ENCODE data around the gene ADPRHL1. TPM values are rescaled to one million over a fixed set of nuclear protein-coding genes. Genes with fewer than 3 reads are reported as not detected.

ADPRHL1 gene
- total and polyA plus RNA-seq, 7 donors: 1.2 to 7.8 (median 4.2) TPM

DNA sequence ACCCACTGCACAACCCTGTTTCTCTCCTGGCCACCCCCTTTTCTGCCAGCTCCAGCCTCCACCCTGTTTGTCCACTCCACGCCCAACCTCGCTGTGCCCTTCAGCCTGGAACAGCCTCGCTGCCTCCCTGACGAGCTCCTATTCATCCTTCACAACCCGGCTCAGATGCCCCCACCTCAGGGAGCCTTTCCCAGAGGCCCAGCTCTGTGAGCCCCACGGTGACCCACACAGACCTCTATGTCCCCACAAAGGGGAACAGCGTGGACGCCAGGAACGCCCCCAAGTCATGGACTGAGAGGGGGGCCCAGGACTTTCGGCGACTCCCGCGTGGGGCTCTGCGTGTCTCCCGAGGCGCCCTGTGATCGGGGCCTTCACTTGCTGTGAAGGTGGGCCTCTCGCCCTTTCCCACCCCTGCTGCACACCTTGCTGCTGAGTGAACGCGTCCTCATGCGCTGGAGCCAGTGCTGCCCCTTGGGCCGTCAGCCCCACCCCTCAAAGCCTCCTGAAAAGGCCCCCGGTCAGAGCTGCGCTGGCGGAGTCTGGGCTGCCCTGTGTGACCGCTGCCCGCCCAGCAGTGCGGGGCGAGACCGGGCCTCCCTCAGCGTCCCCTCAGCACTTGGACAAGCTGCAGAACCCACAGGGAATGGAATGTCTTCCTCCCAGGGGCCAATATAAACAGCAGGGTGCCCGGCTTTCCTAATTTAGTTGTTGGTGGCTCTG is 40.0 kb downstream of the ADPRHL1 start:
- WGBS, 2 donors: 93 to 95% methylated on average over 32 of the region's 32 CpGs
- Histone ChIP-seq H3K4me3 (peak overlapping the region in 1 of 4 donors; percentile 13), H3K4me1 (peaks cover 0 to 44% (median 35%) of the 10 kb centered on the region in 4 donors), H3K9me3 (no peaks in the 10 kb centered on the region), H3K36me3 (no peaks in the 10 kb centered on the region), H3K27me3 (peaks cover 0 to 5% (median 0%) of the 10 kb centered on the region in 3 donors), H3K27ac (peak overlapping the region; percentile 76 to 83 (median 83))
- intact Hi-C loops (cut with DNase I): no loop called here
- TF ChIP-seq EP300 (IDR thresholded peaks at IDR 0.05) (peak in 1 of 4 donors; percentile 54), POLR2A (IDR thresholded peaks at IDR 0.05) (no peak), POLR2AphosphoS5 (IDR thresholded peaks at IDR 0.05) (peak in 2 of 4 donors; percentile 37 to 68)
- TF ChIP-seq, protein P1, sequence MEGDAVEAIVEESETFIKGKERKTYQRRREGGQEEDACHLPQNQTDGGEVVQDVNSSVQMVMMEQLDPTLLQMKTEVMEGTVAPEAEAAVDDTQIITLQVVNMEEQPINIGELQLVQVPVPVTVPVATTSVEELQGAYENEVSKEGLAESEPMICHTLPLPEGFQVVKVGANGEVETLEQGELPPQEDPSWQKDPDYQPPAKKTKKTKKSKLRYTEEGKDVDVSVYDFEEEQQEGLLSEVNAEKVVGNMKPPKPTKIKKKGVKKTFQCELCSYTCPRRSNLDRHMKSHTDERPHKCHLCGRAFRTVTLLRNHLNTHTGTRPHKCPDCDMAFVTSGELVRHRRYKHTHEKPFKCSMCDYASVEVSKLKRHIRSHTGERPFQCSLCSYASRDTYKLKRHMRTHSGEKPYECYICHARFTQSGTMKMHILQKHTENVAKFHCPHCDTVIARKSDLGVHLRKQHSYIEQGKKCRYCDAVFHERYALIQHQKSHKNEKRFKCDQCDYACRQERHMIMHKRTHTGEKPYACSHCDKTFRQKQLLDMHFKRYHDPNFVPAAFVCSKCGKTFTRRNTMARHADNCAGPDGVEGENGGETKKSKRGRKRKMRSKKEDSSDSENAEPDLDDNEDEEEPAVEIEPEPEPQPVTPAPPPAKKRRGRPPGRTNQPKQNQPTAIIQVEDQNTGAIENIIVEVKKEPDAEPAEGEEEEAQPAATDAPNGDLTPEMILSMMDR (IDR thresholded peaks at IDR 0.05): no peak
- no peak for DNase-seq

DNA sequence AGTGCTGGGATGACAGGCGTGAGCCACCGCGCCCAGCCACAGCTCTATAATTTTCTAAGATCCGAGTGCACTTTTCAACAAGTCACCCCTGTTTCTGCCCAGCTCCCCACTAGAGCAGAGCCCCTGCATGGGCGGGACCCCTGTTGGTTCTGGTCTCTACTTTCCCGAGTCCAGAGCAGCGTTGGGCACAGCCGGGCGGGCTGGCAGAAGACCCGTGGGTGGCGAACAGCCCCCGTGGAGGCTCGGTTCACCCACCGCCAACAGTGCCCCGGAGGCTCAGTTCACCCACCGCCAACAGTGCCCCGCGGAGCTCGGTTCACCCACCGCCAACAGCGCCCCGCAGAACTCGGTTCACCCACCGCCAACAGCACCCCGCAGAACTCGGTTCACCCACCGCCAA is 40.8 kb downstream of the ADPRHL1 start:
- Histone ChIP-seq H3K4me1 (peaks cover 0 to 44% (median 35%) of the 10 kb centered on the region in 4 donors), H3K9me3 (no peaks in the 10 kb centered on the region), H3K4me3 (no peak overlapping the region), H3K36me3 (no peaks in the 10 kb centered on the region), H3K27me3 (peaks cover 0 to 5% (median 0%) of the 10 kb centered on the region in 3 donors), H3K27ac (peak overlapping the region in 3 of 4 donors; percentile 78 to 84 (median 83))
- no peak for TF ChIP-seq POLR2AphosphoS5 (IDR thresholded peaks at IDR 0.05)
- TF ChIP-seq, protein P1 (IDR thresholded peaks at IDR 0.05): no peak
- TF ChIP-seq EP300 (IDR thresholded peaks at IDR 0.05): no peak
- TF ChIP-seq POLR2A (IDR thresholded peaks at IDR 0.05): no peak
- WGBS, 2 donors: 98% methylated on average over 27 of the region's 27 CpGs
- intact Hi-C loops (cut with DNase I): no loop called here
- no peak for DNase-seq

DNA sequence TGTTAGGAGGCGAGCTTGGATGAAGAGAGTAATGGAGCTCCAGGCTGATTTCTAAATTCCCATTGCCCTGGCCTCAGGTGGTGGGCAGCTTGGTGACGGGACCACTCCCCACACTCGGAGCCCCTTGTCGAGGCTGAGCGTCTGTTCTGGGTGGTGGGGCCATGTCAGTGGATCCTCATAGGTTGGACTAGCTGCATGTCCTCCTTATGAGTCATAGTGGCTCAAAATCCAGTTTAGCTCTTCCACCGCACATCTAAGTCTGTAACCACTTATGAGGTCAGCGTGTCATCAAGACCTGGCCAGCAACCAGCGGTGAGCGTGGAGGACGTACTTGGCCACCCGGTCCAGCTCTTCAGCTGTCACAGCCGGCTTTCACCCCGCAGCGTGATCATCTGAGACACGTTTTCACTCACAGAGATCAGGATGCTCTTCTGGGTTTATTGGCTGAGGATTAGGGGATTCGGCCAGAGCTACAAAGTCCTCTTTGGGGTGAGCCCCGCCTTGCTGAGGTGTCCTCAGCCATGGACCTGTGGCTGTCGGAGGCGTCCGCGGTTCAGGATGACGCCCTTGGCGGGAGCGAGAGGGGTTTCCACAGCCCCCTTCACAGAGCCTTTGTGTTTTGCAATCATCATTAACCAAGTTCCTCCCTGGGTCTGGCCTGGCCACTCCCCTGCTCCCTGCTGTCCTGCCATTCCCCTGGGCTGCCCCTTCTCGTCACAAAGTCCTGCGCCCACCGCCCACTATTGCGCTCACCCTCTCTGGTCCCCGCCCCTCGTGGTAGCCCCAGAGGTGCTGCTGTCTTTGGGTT is 41.9 kb downstream of the ADPRHL1 start:
- TF ChIP-seq POLR2A (IDR thresholded peaks at IDR 0.05): no peak
- TF ChIP-seq, protein P1 (IDR thresholded peaks at IDR 0.05): no peak
- no peak for TF ChIP-seq EP300 (IDR thresholded peaks at IDR 0.05)
- TF ChIP-seq POLR2AphosphoS5 (IDR thresholded peaks at IDR 0.05): no peak
- intact Hi-C loops (cut with DNase I): no loop called here
- 79 to 80% methylated on average over 30 of the region's 30 CpGs for WGBS, 2 donors
- no peak overlapping the region for H3K4me3 ChIP-seq
- peak; percentile 87 for DNase-seq
- peaks cover 0 to 44% (median 35%) of the 10 kb centered on the region in 4 donors for H3K4me1 ChIP-seq
- H3K9me3 ChIP-seq: no peaks in the 10 kb centered on the region
- H3K27me3 ChIP-seq: peaks cover 0 to 7% (median 0%) of the 10 kb centered on the region in 3 donors
- no peaks in the 10 kb centered on the region for H3K36me3 ChIP-seq
- H3K27ac ChIP-seq: peak overlapping the region; percentile 75 to 84 (median 80)

DNA sequence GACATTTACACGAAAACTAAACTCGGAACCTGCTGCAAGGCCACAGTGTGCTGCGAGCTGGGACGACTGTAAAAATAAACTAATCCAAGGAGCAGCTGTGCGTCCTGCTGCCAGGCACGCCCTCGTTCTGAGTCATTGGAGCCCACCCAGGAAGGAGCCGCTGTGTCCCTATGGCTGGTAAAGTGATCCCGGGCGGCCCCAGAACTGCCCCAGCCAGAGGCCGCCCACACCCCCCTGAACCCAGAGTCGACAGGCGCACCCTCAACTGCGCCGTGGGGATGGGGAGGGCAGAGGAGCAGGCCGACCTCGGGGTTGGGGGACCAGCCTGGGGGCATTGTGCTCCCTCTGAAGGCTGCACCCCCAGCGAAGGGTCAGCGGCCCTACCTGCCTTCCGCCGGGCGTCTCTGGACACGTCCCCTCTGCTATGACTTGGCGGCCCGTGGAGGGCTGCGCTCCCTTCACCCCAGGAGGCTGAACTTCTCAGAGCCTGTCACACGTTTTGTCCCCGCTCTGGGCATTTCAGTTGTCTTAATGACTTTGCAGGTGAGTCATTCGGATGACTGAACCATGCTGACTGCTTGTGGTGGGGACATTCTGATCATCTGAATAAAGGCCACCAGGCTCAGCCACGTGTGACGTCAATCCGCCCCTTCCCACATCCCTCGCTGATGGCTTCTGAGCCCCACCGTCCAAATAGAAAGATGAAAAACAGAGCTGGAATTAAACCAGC is 42.7 kb downstream of the ADPRHL1 start:
- Histone ChIP-seq H3K36me3 (no peaks in the 10 kb centered on the region), H3K9me3 (no peaks in the 10 kb centered on the region), H3K27me3 (peaks cover 0 to 7% (median 0%) of the 10 kb centered on the region in 3 donors), H3K27ac (peak overlapping the region; percentile 75 to 84 (median 80)), H3K4me1 (peaks cover 0 to 44% (median 35%) of the 10 kb centered on the region in 4 donors), H3K4me3 (no peak overlapping the region)
- peak; percentile 80 for DNase-seq
- 71 to 74% methylated on average over 34 of the region's 34 CpGs for WGBS, 2 donors
- intact Hi-C loops (cut with DNase I): no loop called here
- TF ChIP-seq POLR2AphosphoS5 (IDR thresholded peaks at IDR 0.05) (peak in 2 of 4 donors; percentile 20 to 32), EP300 (IDR thresholded peaks at IDR 0.05) (peak in 1 of 4 donors; percentile 18), POLR2A (IDR thresholded peaks at IDR 0.05) (no peak)
- TF ChIP-seq, protein P1 (IDR thresholded peaks at IDR 0.05): no peak

All from sigmoid colon (tissue), 7 donors.